Esophagus squamous epithelium (tissue), 4 donors: Measurements from ENCODE around the gene C10orf88.
"Not testable (repeated sequence)": the region's sequence is repeated elsewhere in the genome, so short reads cannot be mapped to it uniquely, and the experiment has no call there.

Source experiments
- CTCF ChIP-seq, 6 experiments: fragments of 450-650 bp in 4 of 6; fragments of 200-600 bp in 2 of 6; sonication (generic) in 2 of 6; IDR thresholded peaks; one replicate each; pipeline ENCODE4 v1.5.1; 2016 to 2019; ENCODE audit warnings: antibody characterized with exemption in 6 of 6, mild to moderate bottlenecking in 4 of 6, moderate library complexity in 4 of 6
- POLR2A ChIP-seq, 4 donors: fragments of 450-650 bp; IDR thresholded peaks; one replicate each; pipeline ENCODE4 v1.6.1; 2017; ENCODE audit warnings: antibody characterized with exemption in 4 of 4, mild to moderate bottlenecking in 4 of 4, moderate library complexity in 3 of 4

- not testable (repeated sequence) for TF ChIP-seq CTCF, POLR2A (IDR thresholded peaks at IDR 0.05)
Observed at GRCh38 chr10:122903861-122904260, 50.2 kb downstream of the C10orf88 start.
